UCSD-AML1 (cell line): ENCODE data around the gene USP34.
"Not testable (repeated sequence)": the region's sequence is repeated elsewhere in the genome, so short reads cannot be mapped to it uniquely, and the experiment has no call there.

Source experiments
- DNase-seq: peaks from one replicate; lab custom pipeline; 2025; ENCODE audit not compliant: unreplicated experiment; lab: John Stamatoyannopoulos, UW

The USP34 gene

GRCh38 chr2:61431345-61431744, 39.5 kb downstream of the USP34 start:
- no peak for DNase-seq

GRCh38 chr2:61426267-61426897, 44.5 kb downstream of the USP34 start:
- peak; percentile 69 for DNase-seq

- DNase-seq, result no peak
These were observed 45.2 kb downstream of the USP34 start for GRCh38 chr2:61425605-61426155.

- no peak for DNase-seq
These were observed 47.2 kb downstream of the USP34 start for GRCh38 chr2:61423714-61424113.

GRCh38 chr2:61421611-61422010, 49.3 kb downstream of the USP34 start:
- DNase-seq, result peak; percentile 53

GRCh38 chr2:61420991-61421544, 49.8 kb downstream of the USP34 start:
- no peak for DNase-seq

- no peak for DNase-seq
These were observed 51.3 kb downstream of the USP34 start for GRCh38 chr2:61419570-61419969.

GRCh38 chr2:61419129-61419528, 51.8 kb downstream of the USP34 start:
- DNase-seq, result no peak

GRCh38 chr2:61416871-61417645, 53.8 kb downstream of the USP34 start:
- DNase-seq, result no peak

GRCh38 chr2:61415265-61415664, 55.6 kb downstream of the USP34 start:
- DNase-seq, result no peak

- no peak for DNase-seq
These were observed 56.2 kb downstream of the USP34 start for GRCh38 chr2:61414674-61415073.

GRCh38 chr2:61411109-61411508, 59.8 kb downstream of the USP34 start:
- DNase-seq, result no peak

GRCh38 chr2:61410185-61410584, 60.7 kb downstream of the USP34 start:
- DNase-seq, result no peak

- DNase-seq, result no peak
These were observed 65.1 kb downstream of the USP34 start for GRCh38 chr2:61405813-61406212.

GRCh38 chr2:61404438-61404837, 66.4 kb downstream of the USP34 start:
- no peak for DNase-seq

- DNase-seq, result no peak
These were observed 72.5 kb downstream of the USP34 start for GRCh38 chr2:61398413-61398812.

GRCh38 chr2:61396005-61396404, 74.9 kb downstream of the USP34 start:
- DNase-seq, result no peak

- DNase-seq, result not testable (repeated sequence)
These were observed 83.3 kb downstream of the USP34 start for GRCh38 chr2:61387588-61387987.

- not testable (repeated sequence) for DNase-seq
These were observed 90.0 kb downstream of the USP34 start for GRCh38 chr2:61380882-61381197.

- no peak for DNase-seq
These were observed 90.6 kb downstream of the USP34 start for GRCh38 chr2:61380056-61380881.

GRCh38 chr2:61379521-61379920, 91.4 kb downstream of the USP34 start:
- DNase-seq, result no peak
